Brain microvascular endothelial cell (primary cell): ENCODE results near the gene GAN.

Experiments used
- DNase-seq: peaks from one replicate; pipeline ENCODE4 v3.0.0-alpha.2; 2020
- H3K27ac ChIP-seq: fragments of 250-450 bp; sonication (Bioruptor Pico); 2 replicates; pipeline ENCODE4 v1.5.1; 2020; ENCODE audit warnings: mild to moderate bottlenecking, moderate library complexity
- H3K27me3 ChIP-seq: fragments of 250-450 bp; sonication (Bioruptor Pico); replicated peaks from 2 replicates; pipeline ENCODE4 v1.5.1; 2020; ENCODE audit warnings: mild to moderate bottlenecking
- H3K36me3 ChIP-seq: fragments of 250-450 bp; sonication (Bioruptor Pico); replicated peaks from 2 replicates; pipeline ENCODE4 v1.5.1; 2020; ENCODE audit warnings: mild to moderate bottlenecking
- H3K4me3 ChIP-seq: 2 replicates; pipeline ENCODE4 v1.5.1; 2011; ENCODE audit warnings: low read depth, mild to moderate bottlenecking, control low read depth, low read length, moderate library complexity
- in situ Hi-C: cut with HindIII; loops from 2 replicates; pipeline ENCODE4 v1.10.0; 2017; ENCODE audit warnings: low sequenced_read_pairs, low pct_ligation_motif_present
- TF ChIP-seq, protein P1 (sequence below): IDR thresholded peaks from 2 replicates; pipeline ENCODE4 v1.5.1; 2011; ENCODE audit warnings: low read depth, mild to moderate bottlenecking, moderate library complexity, low read length, control low read depth, inconsistent platforms; ENCODE audit errors: missing control alignments

The GAN gene

GRCh38 chr16:81273223-81273950, 41.4 kb upstream of the GAN start:
- H3K27ac ChIP-seq, result no peak overlapping the region
- in situ Hi-C loops, result no loop called here
- no peaks in the 10 kb centered on the region for H3K27me3 ChIP-seq
- no peak for DNase-seq
- TF ChIP-seq, protein P1, sequence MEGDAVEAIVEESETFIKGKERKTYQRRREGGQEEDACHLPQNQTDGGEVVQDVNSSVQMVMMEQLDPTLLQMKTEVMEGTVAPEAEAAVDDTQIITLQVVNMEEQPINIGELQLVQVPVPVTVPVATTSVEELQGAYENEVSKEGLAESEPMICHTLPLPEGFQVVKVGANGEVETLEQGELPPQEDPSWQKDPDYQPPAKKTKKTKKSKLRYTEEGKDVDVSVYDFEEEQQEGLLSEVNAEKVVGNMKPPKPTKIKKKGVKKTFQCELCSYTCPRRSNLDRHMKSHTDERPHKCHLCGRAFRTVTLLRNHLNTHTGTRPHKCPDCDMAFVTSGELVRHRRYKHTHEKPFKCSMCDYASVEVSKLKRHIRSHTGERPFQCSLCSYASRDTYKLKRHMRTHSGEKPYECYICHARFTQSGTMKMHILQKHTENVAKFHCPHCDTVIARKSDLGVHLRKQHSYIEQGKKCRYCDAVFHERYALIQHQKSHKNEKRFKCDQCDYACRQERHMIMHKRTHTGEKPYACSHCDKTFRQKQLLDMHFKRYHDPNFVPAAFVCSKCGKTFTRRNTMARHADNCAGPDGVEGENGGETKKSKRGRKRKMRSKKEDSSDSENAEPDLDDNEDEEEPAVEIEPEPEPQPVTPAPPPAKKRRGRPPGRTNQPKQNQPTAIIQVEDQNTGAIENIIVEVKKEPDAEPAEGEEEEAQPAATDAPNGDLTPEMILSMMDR, result no peak
- no peaks in the 10 kb centered on the region for H3K36me3 ChIP-seq
- H3K4me3 ChIP-seq, result no peak overlapping the region

GRCh38 chr16:81275064-81275532, 39.7 kb upstream of the GAN start:
- DNase-seq, result no peak
- Histone ChIP-seq H3K36me3 (no peaks in the 10 kb centered on the region), H3K4me3 (no peak overlapping the region), H3K27me3 (no peaks in the 10 kb centered on the region), H3K27ac (no peak overlapping the region)
- TF ChIP-seq, protein P1, result no peak
- in situ Hi-C loops, result no loop called here

DNA sequence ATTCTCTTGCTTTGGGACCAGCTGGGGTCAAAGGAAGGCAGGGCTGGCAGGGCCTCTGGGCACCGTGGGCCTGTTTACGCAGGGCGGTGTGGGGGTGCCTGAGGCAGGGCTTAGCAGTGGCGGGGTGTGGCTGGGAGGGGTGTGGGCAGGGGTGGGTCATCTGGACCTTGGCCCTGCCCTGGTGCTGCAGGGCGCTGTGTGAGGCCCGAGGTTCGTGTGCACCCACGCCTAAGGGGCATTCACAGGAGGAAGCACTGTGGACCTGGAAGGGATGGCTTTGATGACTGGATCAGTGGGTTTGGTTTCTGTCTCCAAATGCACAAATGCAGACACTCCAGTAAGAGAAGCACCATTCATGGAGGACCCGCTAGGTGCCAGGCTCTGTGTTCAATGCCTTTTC, 39.0 kb upstream of the GAN start:
- H3K27ac ChIP-seq, result no peak overlapping the region
- no peaks in the 10 kb centered on the region for H3K27me3 ChIP-seq
- in situ Hi-C loops, result no loop called here
- no peak overlapping the region for H3K4me3 ChIP-seq
- no peaks in the 10 kb centered on the region for H3K36me3 ChIP-seq
- DNase-seq, result no peak
- TF ChIP-seq, protein P1, result no peak

DNA sequence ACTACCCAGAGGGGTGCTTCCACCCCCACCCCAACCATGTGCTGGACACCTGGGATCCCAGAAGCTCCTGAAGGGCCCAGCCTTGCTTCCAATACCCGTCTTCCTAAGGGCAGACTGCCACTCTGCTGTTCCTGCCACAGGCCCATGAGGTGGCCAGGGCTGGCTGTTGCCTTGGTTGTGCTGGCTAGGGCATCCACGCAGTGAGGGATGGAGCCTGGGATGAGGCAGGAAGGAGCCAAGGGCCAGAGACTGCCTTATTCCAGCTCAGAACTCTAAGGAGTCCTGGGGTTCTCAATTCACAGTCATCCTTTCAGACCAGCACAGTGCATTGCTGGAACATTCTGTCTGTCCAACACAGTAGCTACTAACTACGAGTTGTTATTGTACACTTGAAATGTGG, 38.4 kb upstream of the GAN start:
- DNase-seq, result no peak
- in situ Hi-C loops, result no loop called here
- Histone ChIP-seq H3K27ac (no peak overlapping the region), H3K36me3 (no peaks in the 10 kb centered on the region), H3K4me3 (no peak overlapping the region), H3K27me3 (no peaks in the 10 kb centered on the region)
- TF ChIP-seq, protein P1, result no peak

- DNase-seq, result no peak
- TF ChIP-seq, protein P1, result no peak
- Histone ChIP-seq H3K36me3 (no peaks in the 10 kb centered on the region), H3K27ac (no peak overlapping the region), H3K4me3 (no peak overlapping the region), H3K27me3 (no peaks in the 10 kb centered on the region)
- in situ Hi-C loops, result no loop called here
Observed at GRCh38 chr16:81277541-81278080, 37.2 kb upstream of the GAN start.
